Lower leg skin (tissue), 4 donors: ENCODE data around the gene RHOB. TPM values are rescaled to one million over a fixed set of nuclear protein-coding genes. Genes with fewer than 3 reads are reported as not detected.

ENCODE experiments used
- DNase-seq, 2 donors: peaks; one replicate each; pipeline ENCODE4 v3.0.0-alpha.2; 2019; ENCODE audit warnings: low spot score in 2 of 2
- H3K4me3 ChIP-seq: fragments of 200-600 bp; sonication (generic); 2 replicates; pipeline ENCODE4 v1.5.1; 2017; ENCODE audit warnings: mild to moderate bottlenecking, low read depth; ENCODE audit not compliant: poor library complexity, severe bottlenecking
- POLR2A ChIP-seq, 2 donors: fragments of 450-650 bp; IDR thresholded peaks; one replicate each; pipeline ENCODE4 v1.6.1; 2016 to 2017; ENCODE audit warnings: antibody characterized with exemption in 2 of 2, mild to moderate bottlenecking in 1 of 2, moderate library complexity in 1 of 2
- WGBS, 2 donors: methylation state at CpG; one replicate each; pipeline ENCODE4 v1.1.5; 2018; 5-methylcytosine and 5-hydroxymethylcytosine counted together
- intact Hi-C: fragments of 100-400 bp; cut with DNase I; formaldehyde crosslinking; loops from one replicate; pipeline ENCODE4 v1.15.0; 2023; ENCODE audit warnings: low total_unique reads
- total RNA-seq, 4 donors: library from RNA; depleted of rRNA; stranded (reverse); fragments of >200 nt; gene quantifications; one replicate each; pipeline ENCODE4 v1.1.0, GENCODE V29; 2016
- TF ChIP-seq, protein P1 (sequence below), 3 donors: fragments of 450-650 bp; IDR thresholded peaks; one replicate each; pipeline ENCODE4 v1.5.1; 2016; ENCODE audit warnings: antibody characterized with exemption in 3 of 3, mild to moderate bottlenecking in 3 of 3, moderate library complexity in 2 of 3

RHOB gene
- total RNA-seq, 4 donors from 2014 or later, result 569 to 894 (median 709) TPM

DNA sequence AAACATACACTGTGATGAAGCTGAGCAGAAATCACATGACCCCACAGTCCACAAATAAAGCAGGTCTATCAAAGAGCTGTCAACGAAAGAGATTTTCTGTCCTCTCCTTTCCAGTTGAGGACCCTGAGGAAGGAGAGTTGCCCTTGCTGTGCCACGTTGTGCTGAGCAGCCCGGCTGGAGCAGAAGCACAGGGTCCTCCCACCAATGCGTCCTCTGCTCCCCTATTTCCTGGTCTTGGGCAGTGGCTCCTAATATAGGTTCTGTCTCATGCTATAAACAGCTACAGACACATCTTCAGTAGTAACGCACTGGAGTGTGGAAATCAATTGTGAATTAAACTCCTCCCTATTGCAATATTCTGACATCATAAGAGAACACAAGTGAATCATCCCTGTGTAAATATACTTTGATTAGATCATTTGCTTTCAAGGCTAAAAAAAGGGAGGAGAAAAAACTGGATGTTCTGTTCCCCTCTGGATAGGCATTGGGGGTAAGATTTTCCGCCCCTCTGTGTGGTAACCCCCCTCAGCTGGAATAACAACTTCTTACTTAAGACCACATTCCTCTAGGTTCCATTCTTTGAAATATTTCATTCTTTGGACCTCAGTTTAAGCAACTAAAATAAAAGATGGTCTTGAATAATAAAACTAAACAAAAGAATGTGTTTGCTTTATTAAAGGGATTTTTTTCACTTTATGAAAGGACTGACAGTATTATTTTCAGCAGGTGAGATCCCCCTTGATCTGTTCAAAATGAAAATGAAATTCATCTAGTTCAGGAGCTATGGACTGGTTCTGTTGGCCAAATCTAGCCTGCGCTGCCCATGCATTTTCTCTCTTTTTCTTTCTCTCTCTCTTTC lies 8.3 kb upstream of the RHOB start:
- 56 to 57% methylated on average over 7 of the region's 7 CpGs for WGBS, 2 donors
- TF ChIP-seq, protein P1, sequence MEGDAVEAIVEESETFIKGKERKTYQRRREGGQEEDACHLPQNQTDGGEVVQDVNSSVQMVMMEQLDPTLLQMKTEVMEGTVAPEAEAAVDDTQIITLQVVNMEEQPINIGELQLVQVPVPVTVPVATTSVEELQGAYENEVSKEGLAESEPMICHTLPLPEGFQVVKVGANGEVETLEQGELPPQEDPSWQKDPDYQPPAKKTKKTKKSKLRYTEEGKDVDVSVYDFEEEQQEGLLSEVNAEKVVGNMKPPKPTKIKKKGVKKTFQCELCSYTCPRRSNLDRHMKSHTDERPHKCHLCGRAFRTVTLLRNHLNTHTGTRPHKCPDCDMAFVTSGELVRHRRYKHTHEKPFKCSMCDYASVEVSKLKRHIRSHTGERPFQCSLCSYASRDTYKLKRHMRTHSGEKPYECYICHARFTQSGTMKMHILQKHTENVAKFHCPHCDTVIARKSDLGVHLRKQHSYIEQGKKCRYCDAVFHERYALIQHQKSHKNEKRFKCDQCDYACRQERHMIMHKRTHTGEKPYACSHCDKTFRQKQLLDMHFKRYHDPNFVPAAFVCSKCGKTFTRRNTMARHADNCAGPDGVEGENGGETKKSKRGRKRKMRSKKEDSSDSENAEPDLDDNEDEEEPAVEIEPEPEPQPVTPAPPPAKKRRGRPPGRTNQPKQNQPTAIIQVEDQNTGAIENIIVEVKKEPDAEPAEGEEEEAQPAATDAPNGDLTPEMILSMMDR (IDR thresholded peaks at IDR 0.05), result no peak
- no peak for TF ChIP-seq POLR2A (IDR thresholded peaks at IDR 0.05)
- peak in 1 of 2 donors; percentile 88 for DNase-seq
- intact Hi-C loops, result no loop called here
- no peak overlapping the region for H3K4me3 ChIP-seq

DNA sequence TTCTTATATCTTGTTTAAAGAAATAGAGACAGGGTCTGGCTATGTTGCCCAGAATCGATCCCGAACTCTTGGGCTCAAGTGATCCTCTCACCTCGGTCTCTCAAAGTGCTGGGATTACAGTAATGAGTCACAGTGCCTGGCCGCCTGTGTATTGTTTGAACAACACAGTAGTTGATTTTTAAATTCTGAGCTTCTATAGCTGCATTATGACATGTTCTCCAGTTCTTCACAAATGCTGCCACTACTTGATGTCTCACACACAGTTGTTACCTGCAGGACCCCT lies 7.7 kb upstream of the RHOB start:
- no peak overlapping the region for H3K4me3 ChIP-seq
- peak in 1 of 2 donors; percentile 80 for DNase-seq
- intact Hi-C loops, result no loop called here
- WGBS, 2 donors, result 87 to 90% methylated on average over 4 of the region's 4 CpGs
- TF ChIP-seq, protein P1 (IDR thresholded peaks at IDR 0.05), result no peak
- TF ChIP-seq POLR2A (IDR thresholded peaks at IDR 0.05), result no peak

DNA sequence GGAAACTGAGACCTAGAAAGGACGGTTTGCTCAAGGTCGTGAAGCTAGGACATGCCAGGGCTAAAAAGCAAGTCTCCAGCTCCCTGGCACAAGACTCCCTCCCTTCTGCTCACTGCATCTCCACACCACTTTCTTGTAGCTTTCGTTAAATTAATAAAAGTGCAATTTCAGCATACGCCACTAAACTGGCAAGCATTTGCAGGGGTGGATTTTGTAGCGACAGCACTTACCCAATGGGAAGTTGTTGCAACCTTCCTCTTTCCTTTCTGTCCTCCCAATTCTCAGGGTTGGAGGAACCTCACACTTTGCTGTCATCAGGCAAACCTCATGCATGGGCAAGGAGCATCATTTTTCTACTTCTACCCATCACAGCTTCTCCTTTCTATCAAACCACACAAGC lies 7.4 kb upstream of the RHOB start:
- WGBS, 2 donors, result 72 to 76% methylated on average over 5 of the region's 5 CpGs
- TF ChIP-seq POLR2A (IDR thresholded peaks at IDR 0.05), result no peak
- TF ChIP-seq, protein P1 (IDR thresholded peaks at IDR 0.05), result no peak
- intact Hi-C loops, result no loop called here
- DNase-seq, result peak in 1 of 2 donors; percentile 71
- no peak overlapping the region for H3K4me3 ChIP-seq

DNA sequence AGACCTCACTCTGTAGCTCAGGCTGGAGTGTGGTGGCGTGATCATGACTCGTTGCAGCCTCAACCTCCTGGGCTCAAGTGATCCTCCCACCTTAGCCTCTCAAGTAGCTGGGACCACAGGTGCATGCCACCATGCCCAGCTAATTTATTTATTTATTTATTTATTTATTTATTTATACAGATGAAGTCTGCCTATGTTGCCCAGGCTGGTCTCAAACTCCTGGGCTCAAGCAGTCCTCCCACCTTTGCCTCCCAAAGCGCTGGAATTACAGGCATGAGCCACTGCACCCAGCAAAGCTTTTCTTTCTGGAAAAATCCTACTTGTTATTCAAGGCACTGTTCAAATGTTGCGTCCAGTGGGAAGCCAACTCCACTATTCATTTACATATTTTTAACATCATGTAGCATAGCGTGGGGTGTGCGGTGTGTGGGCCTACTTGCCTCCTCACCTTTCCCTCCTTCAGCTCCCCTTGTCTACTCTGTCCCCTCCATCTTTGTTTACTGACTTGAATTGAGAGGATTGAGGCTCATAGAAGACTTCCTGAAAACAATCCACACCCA lies 6.8 kb upstream of the RHOB start:
- H3K4me3 ChIP-seq, result no peak overlapping the region
- intact Hi-C loops, result loop anchor here (10.0 kb wide), 1 partner anchor 205 kb away; no protein-coding TSS in a partner anchor
- TF ChIP-seq, protein P1 (IDR thresholded peaks at IDR 0.05), result no peak
- TF ChIP-seq POLR2A (IDR thresholded peaks at IDR 0.05), result no peak
- DNase-seq, result peak in 1 of 2 donors; percentile 40
- WGBS, 2 donors, result 93 to 97% methylated on average over 6 of the region's 6 CpGs

DNA sequence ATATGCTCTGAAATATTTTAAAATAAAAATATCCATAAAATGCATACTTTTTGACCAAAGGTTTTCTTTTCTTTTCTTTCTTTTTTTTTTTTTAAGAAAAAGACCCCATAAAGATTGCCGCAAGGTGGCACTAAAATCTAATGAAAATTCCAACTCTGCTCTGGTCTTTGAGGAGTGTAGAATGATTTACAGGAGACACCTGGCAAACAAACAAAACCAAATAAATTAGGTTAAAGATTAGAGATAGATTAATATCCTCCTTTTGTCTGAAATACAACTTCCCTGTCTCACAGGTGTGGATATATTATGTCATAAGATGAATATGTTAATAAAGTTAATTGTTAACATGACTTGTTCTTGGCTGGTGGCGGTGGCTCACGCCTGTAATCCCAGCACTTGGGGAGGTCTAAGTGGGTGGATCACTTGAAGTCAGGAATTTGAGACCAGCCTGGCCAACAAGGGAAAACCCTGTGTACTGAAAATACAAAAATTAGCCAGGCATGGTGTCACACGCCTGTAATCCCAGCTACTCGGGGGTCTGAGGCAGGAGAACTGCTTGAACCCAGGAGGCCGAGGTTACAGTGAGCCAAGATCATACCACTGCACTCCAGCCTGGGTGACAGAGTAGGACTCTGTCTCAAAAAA lies 3.5 kb upstream of the RHOB start:
- H3K4me3 ChIP-seq, result no peak overlapping the region
- intact Hi-C loops, result loop anchor here (10.0 kb wide), 1 partner anchor 201 kb away; no protein-coding TSS in a partner anchor
- WGBS, 2 donors, result 27 to 29% methylated on average over 6 of the region's 6 CpGs
- peak in 1 of 2 donors; percentile 84 for DNase-seq
- TF ChIP-seq, protein P1 (IDR thresholded peaks at IDR 0.05), result no peak
- no peak for TF ChIP-seq POLR2A (IDR thresholded peaks at IDR 0.05)
